Cardiac muscle cell (in vitro differentiated cells and primary cell): ENCODE results near the gene FADS6. TPM values are rescaled to one million over a fixed set of nuclear protein-coding genes. Genes with fewer than 3 reads are reported as not detected.

ENCODE experiments used
- DNase-seq, 2 donors: peaks; one replicate each; pipeline versions ENCODE4 v3.0.0 to v3.0.0-alpha.2; 2010 to 2017; ENCODE audit warnings: low read depth in 1 of 2, low spot score in 1 of 2
- H3K27ac ChIP-seq: fragments of 200-600 bp; sonication (generic); 2 replicates; pipeline ENCODE4 v1.5.1; 2016
- H3K27me3 ChIP-seq: fragments of 200-600 bp; sonication (generic); 2 replicates; pipeline ENCODE4 v1.6.0; 2016; ENCODE audit warnings: control low read depth
- H3K36me3 ChIP-seq: fragments of 200-600 bp; sonication (generic); 2 replicates; pipeline ENCODE4 v1.5.1; 2016; ENCODE audit warnings: control low read depth
- H3K4me1 ChIP-seq: fragments of 200-600 bp; sonication (generic); 2 replicates; pipeline ENCODE4 v1.8.1; 2017; ENCODE audit warnings: low read depth, mild to moderate bottlenecking, mixed run types
- H3K4me3 ChIP-seq: fragments of 200-600 bp; sonication (generic); 2 replicates; pipeline ENCODE4 v1.5.1; 2016; ENCODE audit warnings: mild to moderate bottlenecking
- H3K9me3 ChIP-seq: fragments of 200-600 bp; sonication (generic); 2 replicates; pipeline ENCODE4 v1.5.1; 2017; ENCODE audit warnings: low read depth, mild to moderate bottlenecking, control low read depth
- CTCF ChIP-seq: IDR thresholded peaks from 2 replicates; pipeline ENCODE4 v1.5.1; 2012; ENCODE audit warnings: low read depth, mild to moderate bottlenecking, low read length
- polyA plus RNA-seq: library from polyadenylated mRNA; unstranded; fragments of >200 nt; fragmentation: Nextera tagmentation; extraction: Ambion mirVana; gene quantifications from 2 replicates; pipeline ENCODE4 v1.2.1, GENCODE V29; 2016
- total RNA-seq: library from RNA; depleted of rRNA; stranded (reverse); fragments of >200 nt; gene quantifications from 2 replicates; pipeline ENCODE4 v1.2.3, GENCODE V29; 2016

FADS6 gene
- total and polyA plus RNA-seq, 2 experiments from 2014 or later, result 0.83 to 1.3 TPM

- no peak overlapping the region for H3K27ac ChIP-seq
- TF ChIP-seq CTCF, result no peak
- no peak for DNase-seq
- no peaks in the 10 kb centered on the region for H3K27me3 ChIP-seq
- no peaks in the 10 kb centered on the region for H3K9me3 ChIP-seq
- H3K4me1 ChIP-seq, result no peaks in the 10 kb centered on the region
- no peak overlapping the region for H3K4me3 ChIP-seq
- H3K36me3 ChIP-seq, result no peaks in the 10 kb centered on the region
Observed at GRCh38 chr17:74904687-74905409, 11.4 kb upstream of the FADS6 start.

GRCh38 chr17:74903671-74904070 lies 10.2 kb upstream of the FADS6 start:
- Histone ChIP-seq H3K27me3 (no peaks in the 10 kb centered on the region), H3K4me3 (no peak overlapping the region), H3K36me3 (no peaks in the 10 kb centered on the region), H3K27ac (no peak overlapping the region), H3K9me3 (no peaks in the 10 kb centered on the region), H3K4me1 (no peaks in the 10 kb centered on the region)
- TF ChIP-seq CTCF, result no peak
- DNase-seq, result no peak

GRCh38 chr17:74903034-74903433 lies 9.6 kb upstream of the FADS6 start:
- H3K27ac ChIP-seq, result no peak overlapping the region
- TF ChIP-seq CTCF, result no peak
- H3K36me3 ChIP-seq, result no peaks in the 10 kb centered on the region
- H3K4me1 ChIP-seq, result no peaks in the 10 kb centered on the region
- DNase-seq, result no peak
- H3K9me3 ChIP-seq, result no peaks in the 10 kb centered on the region
- no peak overlapping the region for H3K4me3 ChIP-seq
- no peaks in the 10 kb centered on the region for H3K27me3 ChIP-seq

- no peak overlapping the region for H3K27ac ChIP-seq
- no peak overlapping the region for H3K4me3 ChIP-seq
- H3K4me1 ChIP-seq, result no peaks in the 10 kb centered on the region
- no peaks in the 10 kb centered on the region for H3K36me3 ChIP-seq
- peaks cover 4% of the 10 kb centered on the region for H3K27me3 ChIP-seq
- H3K9me3 ChIP-seq, result no peaks in the 10 kb centered on the region
- no peak for TF ChIP-seq CTCF
- no peak for DNase-seq
Observed at GRCh38 chr17:74901353-74902135, 8.1 kb upstream of the FADS6 start.

- no peak for DNase-seq
- Histone ChIP-seq H3K36me3 (no peaks in the 10 kb centered on the region), H3K4me1 (no peaks in the 10 kb centered on the region), H3K27me3 (peaks cover 12% of the 10 kb centered on the region), H3K9me3 (no peaks in the 10 kb centered on the region), H3K27ac (no peak overlapping the region), H3K4me3 (no peak overlapping the region)
- TF ChIP-seq CTCF, result no peak
Observed at GRCh38 chr17:74900208-74900607, 6.8 kb upstream of the FADS6 start.
